H9 (cell line): ENCODE data around the gene ICE2. TPM values are rescaled to one million over a fixed set of nuclear protein-coding genes. Genes with fewer than 3 reads are reported as not detected.

Experiments
- DNase-seq: peaks from one replicate; pipeline ENCODE4 v3.0.0-alpha.2; 2017
- H2AFZ ChIP-seq: one replicate; pipeline ENCODE4 v1.6.1; 2013; ENCODE audit warnings: mild to moderate bottlenecking, low read length, control low read depth, moderate library complexity
- H2AK5ac ChIP-seq: 2 replicates; pipeline ENCODE4 v1.6.1; 2013; ENCODE audit warnings: low read length, control low read depth, mixed read lengths; ENCODE audit not compliant: insufficient read length
- H2BK120ac ChIP-seq: one replicate; pipeline ENCODE4 v1.6.1; 2013; ENCODE audit warnings: low read depth, mild to moderate bottlenecking, low read length, control low read depth, inconsistent platforms; ENCODE audit not compliant: poor library complexity, severe bottlenecking
- H2BK12ac ChIP-seq: 2 replicates; pipeline ENCODE4 v1.6.1; 2013; ENCODE audit warnings: low read length, control low read depth, mixed read lengths, low read depth; ENCODE audit not compliant: insufficient read length
- H2BK15ac ChIP-seq: 2 replicates; pipeline ENCODE4 v1.6.1; 2013; ENCODE audit warnings: low read depth, low read length, control low read depth
- H2BK20ac ChIP-seq: one replicate; pipeline ENCODE4 v1.6.1; 2013; ENCODE audit warnings: low read depth, mild to moderate bottlenecking, low read length, control low read depth, inconsistent platforms; ENCODE audit not compliant: poor library complexity, severe bottlenecking
- H2BK5ac ChIP-seq: 2 replicates; pipeline ENCODE4 v1.6.1; 2013; ENCODE audit warnings: low read length, control low read depth, mixed read lengths; ENCODE audit not compliant: insufficient read length
- H3K14ac ChIP-seq: 2 replicates; pipeline ENCODE4 v1.6.1; 2013; ENCODE audit warnings: low read length, control low read depth; ENCODE audit not compliant: insufficient read depth
- H3K18ac ChIP-seq: 2 replicates; pipeline ENCODE4 v1.6.1; 2013; ENCODE audit warnings: low read depth, mild to moderate bottlenecking, mixed read lengths, low read length, control low read depth; ENCODE audit not compliant: insufficient read length
- H3K23ac ChIP-seq: 2 replicates; pipeline ENCODE4 v1.6.1; 2013; ENCODE audit warnings: low read length, control low read depth, mixed read lengths, low read depth; ENCODE audit not compliant: insufficient read length
- H3K23me2 ChIP-seq: 2 replicates; pipeline ENCODE4 v1.6.1; 2013; ENCODE audit warnings: low read depth, mild to moderate bottlenecking, mixed read lengths, low read length, control low read depth; ENCODE audit not compliant: insufficient read length, poor library complexity, severe bottlenecking
- H3K27ac ChIP-seq: 2 replicates; pipeline ENCODE4 v1.5.1; 2013; ENCODE audit warnings: low read length, control low read depth, mixed read lengths, low read depth; ENCODE audit not compliant: insufficient read length
- H3K27me3 ChIP-seq: 2 replicates; pipeline ENCODE4 v1.6.1; 2013; ENCODE audit warnings: low read length, control low read depth, inconsistent platforms; ENCODE audit not compliant: insufficient read depth
- H3K4ac ChIP-seq: 2 replicates; pipeline ENCODE4 v1.6.1; 2013; ENCODE audit warnings: low read depth, mild to moderate bottlenecking, control low read depth, inconsistent platforms, low read length, moderate library complexity
- H3K4me1 ChIP-seq: 2 replicates; pipeline ENCODE4 v1.6.1; 2013; ENCODE audit warnings: low read length, control low read depth, inconsistent platforms; ENCODE audit not compliant: insufficient read depth
- H3K4me2 ChIP-seq: 2 replicates; pipeline ENCODE4 v1.6.1; 2013; ENCODE audit warnings: low read length, control low read depth, mixed read lengths; ENCODE audit not compliant: insufficient read length, insufficient read depth
- H3K56ac ChIP-seq: 2 replicates; pipeline ENCODE4 v1.6.1; 2013; ENCODE audit warnings: low read depth, mild to moderate bottlenecking, mixed read lengths, low read length, control low read depth; ENCODE audit not compliant: insufficient read length
- H3K79me1 ChIP-seq: 2 replicates; pipeline ENCODE4 v1.6.1; 2013; ENCODE audit warnings: low read depth, mild to moderate bottlenecking, moderate library complexity, low read length, control low read depth, inconsistent platforms; ENCODE audit not compliant: insufficient read depth, poor library complexity, severe bottlenecking
- H3K79me2 ChIP-seq: 2 replicates; pipeline ENCODE4 v1.6.1; 2013; ENCODE audit warnings: low read length, control low read depth, inconsistent platforms; ENCODE audit not compliant: insufficient read depth
- H3K9ac ChIP-seq: 2 replicates; pipeline ENCODE4 v1.6.1; 2013; ENCODE audit warnings: low read length, control low read depth, mixed read lengths; ENCODE audit not compliant: insufficient read length; ENCODE audit errors: extremely low read depth
- H3K9me3 ChIP-seq: one replicate; pipeline ENCODE4 v1.6.1; 2013; ENCODE audit warnings: low read depth, low read length, inconsistent platforms; ENCODE audit not compliant: control insufficient read depth
- H3T11ph ChIP-seq: one replicate; pipeline ENCODE4 v1.6.1; 2013; ENCODE audit warnings: mild to moderate bottlenecking, low read length, control low read depth, inconsistent platforms
- H4K20me1 ChIP-seq: one replicate; pipeline ENCODE4 v1.6.1; 2013; ENCODE audit not compliant: control insufficient read depth, insufficient read length, insufficient read depth
- H4K5ac ChIP-seq: 2 replicates; pipeline ENCODE4 v1.6.1; 2013; ENCODE audit warnings: low read depth, mild to moderate bottlenecking, mixed read lengths, low read length, control low read depth; ENCODE audit not compliant: insufficient read length
- H4K8ac ChIP-seq: replicated peaks from 2 replicates; pipeline ENCODE4 v1.6.1; 2013; ENCODE audit warnings: low read length, control low read depth, mixed read lengths, low read depth; ENCODE audit not compliant: insufficient read length
- H4K91ac ChIP-seq: 2 replicates; pipeline ENCODE4 v1.6.1; 2013; ENCODE audit warnings: low read depth, mild to moderate bottlenecking, moderate library complexity, mixed read lengths, low read length, control low read depth; ENCODE audit not compliant: insufficient read length
- H3K27ac Mint-ChIP-seq, 3 experiments: 2 replicates in 2 of 3; 3 replicates in 1 of 3; pipeline ENCODE4 v1.8.0; 2020 to 2021; ENCODE audit warnings: mixed read lengths in 3 of 3, mild to moderate bottlenecking in 1 of 3, moderate library complexity in 1 of 3
- H3K27me3 Mint-ChIP-seq: 2 replicates; pipeline ENCODE4 v1.8.0; 2021; ENCODE audit warnings: low read depth, mild to moderate bottlenecking, moderate library complexity, mixed read lengths
- H3K36me3 Mint-ChIP-seq, 3 experiments: 2 replicates in 2 of 3; 3 replicates in 1 of 3; pipeline ENCODE4 v1.8.0; 2020 to 2021; ENCODE audit warnings: low read depth in 3 of 3, mixed read lengths in 3 of 3; ENCODE audit not compliant: insufficient read depth in 1 of 3
- H3K4me1 Mint-ChIP-seq, 2 experiments: 2 replicates each; pipeline ENCODE4 v1.8.0; 2020; ENCODE audit warnings: mixed read lengths in 2 of 2
- H3K4me3 Mint-ChIP-seq, 2 experiments: 2 replicates in 1 of 2; 3 replicates in 1 of 2; pipeline ENCODE4 v1.8.0; 2020 to 2021; ENCODE audit warnings: mild to moderate bottlenecking in 2 of 2, mixed read lengths in 2 of 2, moderate library complexity in 1 of 2
- H3K9me3 Mint-ChIP-seq, 2 experiments: 2 replicates in 1 of 2; 3 replicates in 1 of 2; pipeline ENCODE4 v1.8.0; 2020; ENCODE audit warnings: mild to moderate bottlenecking in 2 of 2, mixed read lengths in 2 of 2, moderate library complexity in 1 of 2
- CTCF ChIP-seq: fragments of 200-600 bp; sonication (generic); conservative IDR thresholded peaks from 3 replicates; pipeline ENCODE4 v1.8.0; 2021; ENCODE audit warnings: antibody characterized with exemption, mild to moderate bottlenecking
- WGBS: extraction: QIAGEN DNeasy Blood & Tissue Kit; methylation state at CpG from one replicate; pipeline ENCODE4 v1.1.7; 2013; ENCODE audit warnings: missing lambda C conversion rate, low lambda C conversion rate, mixed read lengths; ENCODE audit not compliant: insufficient read length; ENCODE audit errors: extremely low coverage; 5-methylcytosine and 5-hydroxymethylcytosine counted together
- total RNA-seq: library from RNA; stranded (reverse); gene quantifications from 2 replicates; pipeline ENCODE4 v1.2.1, GENCODE V29; 2021

Gene ICE2
- total RNA-seq, 1 experiment from 2014 or later, result 76.3 TPM

DNA sequence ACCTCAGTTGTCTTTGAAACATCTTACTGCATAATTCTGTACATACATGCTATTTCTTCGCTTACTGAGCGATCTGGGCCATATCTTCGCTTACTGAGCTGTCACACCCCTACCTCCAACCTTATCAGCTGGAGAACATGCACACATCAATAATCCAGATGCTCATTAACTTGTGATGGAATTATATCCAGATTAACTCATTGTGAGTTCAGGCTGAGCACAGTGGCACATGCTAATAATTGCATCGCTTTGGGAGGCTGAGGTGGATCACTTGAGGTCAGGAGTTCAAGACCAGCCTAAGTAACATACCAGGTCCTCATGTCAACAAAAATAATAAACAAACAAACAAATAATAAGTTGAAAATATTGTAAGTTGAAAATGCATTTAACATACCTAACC is 61.8 kb downstream of the ICE2 start:
- H3K9ac ChIP-seq, result no peak overlapping the region
- H2BK5ac ChIP-seq, result no peak overlapping the region
- H3K4me2 ChIP-seq, result no peak overlapping the region
- no peak overlapping the region for H4K8ac ChIP-seq
- no peaks in the 10 kb centered on the region for H3K27me3 ChIP-seq
- H2BK120ac ChIP-seq, result no peak overlapping the region
- WGBS, result no CpG with 5 or more reads among the region's 4 CpGs
- no peak overlapping the region for H3K23ac ChIP-seq
- no peak overlapping the region for H3K27ac Mint-ChIP-seq
- H4K91ac ChIP-seq, result no peak overlapping the region
- no peak overlapping the region for H3K14ac ChIP-seq
- H4K20me1 ChIP-seq, result no peaks in the 10 kb centered on the region
- TF ChIP-seq CTCF, result no peak
- no peaks in the 10 kb centered on the region for H3K79me2 ChIP-seq
- peaks cover 6% of the 10 kb centered on the region in 2 experiments for H3K4me1 Mint-ChIP-seq
- no peaks in the 10 kb centered on the region for H3K27me3 Mint-ChIP-seq
- H3K56ac ChIP-seq, result no peak overlapping the region
- no peaks in the 10 kb centered on the region for H3K4me1 ChIP-seq
- no peak overlapping the region for H3T11ph ChIP-seq
- no peak overlapping the region for H3K27ac ChIP-seq
- no peaks in the 10 kb centered on the region for H3K9me3 Mint-ChIP-seq
- peaks cover 0 to under 1% (median 0%) of the 10 kb centered on the region in 3 experiments; a peak in 1 of 7 replicates for H3K36me3 Mint-ChIP-seq
- H3K4ac ChIP-seq, result no peak overlapping the region
- H3K79me1 ChIP-seq, result no peaks in the 10 kb centered on the region
- H3K4me3 Mint-ChIP-seq, result no peak overlapping the region
- no peak overlapping the region for H3K18ac ChIP-seq
- no peaks in the 10 kb centered on the region for H3K23me2 ChIP-seq
- no peak overlapping the region for H2AFZ ChIP-seq
- DNase-seq, result no peak
- H2BK15ac ChIP-seq, result no peak overlapping the region
- H2BK20ac ChIP-seq, result no peak overlapping the region
- no peaks in the 10 kb centered on the region for H3K9me3 ChIP-seq
- no peak overlapping the region for H4K5ac ChIP-seq
- no peak overlapping the region for H2BK12ac ChIP-seq
- H2AK5ac ChIP-seq, result no peak overlapping the region
